Midbrain (tissue), 1 donor: ENCODE data around the gene CPNE4.
"Not testable (repeated sequence)": the region's sequence is repeated elsewhere in the genome, so short reads cannot be mapped to it uniquely, and the experiment has no call there.

Source experiments
- DNase-seq: peaks from one replicate; lab custom pipeline; 2025; lab: John Stamatoyannopoulos, UW

CPNE4 gene

GRCh38 chr3:131957980-131958379 lies 76.8 kb downstream of the CPNE4 start:
- DNase-seq, result no peak

- no peak for DNase-seq
Observed at GRCh38 chr3:131957511-131957910, 77.3 kb downstream of the CPNE4 start.

- DNase-seq, result no peak
Observed at GRCh38 chr3:131948806-131949205, 86.0 kb downstream of the CPNE4 start.

- DNase-seq, result no peak
Observed at GRCh38 chr3:131944676-131945075, 90.1 kb downstream of the CPNE4 start.

GRCh38 chr3:131933665-131934064 lies 101.1 kb downstream of the CPNE4 start:
- DNase-seq, result no peak

GRCh38 chr3:131928593-131928992 lies 106.2 kb downstream of the CPNE4 start:
- DNase-seq, result no peak

- DNase-seq, result no peak
Observed at GRCh38 chr3:131925571-131925970, 109.2 kb downstream of the CPNE4 start.

GRCh38 chr3:131922356-131922755 lies 112.5 kb downstream of the CPNE4 start:
- no peak for DNase-seq

- DNase-seq, result no peak
Observed at GRCh38 chr3:131917006-131917405, 117.8 kb downstream of the CPNE4 start.

- DNase-seq, result no peak
Observed at GRCh38 chr3:131914090-131914691, 120.6 kb downstream of the CPNE4 start.

- no peak for DNase-seq
Observed at GRCh38 chr3:131912255-131912654, 122.6 kb downstream of the CPNE4 start.

- no peak for DNase-seq
Observed at GRCh38 chr3:131907796-131908195, 127.0 kb downstream of the CPNE4 start.

- DNase-seq, result no peak
Observed at GRCh38 chr3:131903988-131904415, 130.8 kb downstream of the CPNE4 start.

GRCh38 chr3:131901686-131902085 lies 133.1 kb downstream of the CPNE4 start:
- DNase-seq, result no peak

- DNase-seq, result no peak
Observed at GRCh38 chr3:131900891-131901290, 133.9 kb downstream of the CPNE4 start.

- DNase-seq, result no peak
Observed at GRCh38 chr3:131899021-131899420, 135.8 kb downstream of the CPNE4 start.

- DNase-seq, result no peak
Observed at GRCh38 chr3:131898346-131898745, 136.5 kb downstream of the CPNE4 start.

GRCh38 chr3:131896285-131896684 lies 138.5 kb downstream of the CPNE4 start:
- no peak for DNase-seq

GRCh38 chr3:131895766-131896165 lies 139.0 kb downstream of the CPNE4 start:
- no peak for DNase-seq

GRCh38 chr3:131892331-131892730 lies 142.5 kb downstream of the CPNE4 start:
- DNase-seq, result no peak

GRCh38 chr3:131885871-131886270 lies 148.9 kb downstream of the CPNE4 start:
- not testable (repeated sequence) for DNase-seq

GRCh38 chr3:131883711-131884407 lies 151.0 kb downstream of the CPNE4 start:
- no peak for DNase-seq

GRCh38 chr3:131883086-131883485 lies 151.7 kb downstream of the CPNE4 start:
- no peak for DNase-seq

GRCh38 chr3:131881777-131882176 lies 153.0 kb downstream of the CPNE4 start:
- no peak for DNase-seq
